Stimulated activated CD4-positive, alpha-beta T cell treated with anti-CD3 and anti-CD28 coated beads, Interleukin-15, amount 100 ng/mL, for 24 hours (primary cell): ENCODE data around the gene TSSC4.

Experiments
- DNase-seq: peaks from one replicate; pipeline ENCODE4 v3.0.0-alpha.2; 2020

Gene TSSC4

DNA sequence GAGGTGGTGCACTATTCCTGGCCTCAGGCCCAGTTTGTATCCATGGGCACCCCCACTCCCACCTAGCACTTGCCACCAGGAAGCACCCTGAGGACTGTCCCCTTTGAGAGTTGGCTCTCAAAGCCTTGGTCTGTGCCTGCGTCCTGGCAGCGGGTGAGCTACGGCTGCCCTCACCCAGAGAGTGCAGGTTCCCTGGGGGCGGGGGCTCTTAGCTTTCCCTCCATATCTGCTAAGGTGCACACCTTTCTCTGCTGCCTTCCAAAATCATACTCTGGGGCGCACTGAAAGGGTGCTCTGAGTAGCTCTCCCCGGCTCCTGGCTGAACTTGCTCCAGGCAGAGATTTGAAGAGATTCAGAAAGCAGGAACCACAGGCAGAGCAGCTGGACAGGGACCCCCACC lies 51.4 kb downstream of the TSSC4 start:
- DNase-seq = no peak

DNA sequence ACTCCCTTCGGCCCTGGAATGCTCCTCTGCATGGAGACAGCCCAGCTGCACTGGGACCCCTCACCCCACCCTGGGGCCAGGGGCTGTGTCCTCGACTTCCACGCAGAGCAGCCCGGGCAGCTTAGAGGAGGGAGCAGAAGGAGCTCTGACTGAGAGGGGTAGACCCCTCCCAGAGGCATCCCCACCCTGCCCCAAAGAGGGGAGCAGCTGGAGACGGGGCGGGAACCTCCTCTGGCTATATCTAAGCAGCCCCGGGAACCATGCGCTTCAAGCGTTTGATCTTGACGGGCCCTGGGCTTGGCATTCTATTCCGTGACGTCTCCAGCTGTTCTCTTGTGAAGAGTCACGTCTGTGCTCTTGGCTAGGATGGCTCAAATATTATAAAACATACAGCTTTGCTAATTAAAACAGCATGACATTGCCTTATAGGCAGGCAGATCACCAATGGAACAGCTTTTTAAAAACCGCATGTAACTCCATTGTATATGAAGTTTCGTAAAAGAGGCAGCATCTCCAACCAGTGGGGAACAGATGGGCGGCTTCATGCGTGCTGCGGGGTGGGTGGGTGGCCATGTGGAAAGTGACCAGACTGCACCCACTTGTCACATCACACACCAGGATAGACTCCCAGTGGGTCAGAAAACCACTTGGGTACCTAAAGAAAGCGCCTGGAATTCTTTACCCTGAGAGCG lies 51.9 kb downstream of the TSSC4 start:
- DNase-seq = no peak

DNA sequence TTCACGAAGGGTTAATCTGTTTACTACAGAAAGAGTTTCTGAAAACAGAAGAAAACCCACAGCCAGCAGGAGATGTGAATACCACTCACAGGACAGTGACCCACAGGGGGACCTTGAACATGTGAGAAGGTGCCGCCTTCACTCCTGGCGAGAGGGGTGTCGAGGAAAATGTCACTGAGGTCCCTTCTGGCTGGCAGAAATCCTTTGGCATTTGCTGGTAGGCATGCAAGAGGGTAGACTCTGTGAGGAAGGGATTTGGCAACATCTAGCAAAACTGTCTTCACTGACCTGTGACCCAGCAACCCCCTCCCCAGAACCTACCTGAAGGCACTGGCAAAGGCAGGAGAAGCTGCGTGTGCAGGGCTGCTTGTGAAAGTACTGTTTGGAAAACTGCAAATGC lies 52.9 kb downstream of the TSSC4 start:
- no peak for DNase-seq
